DOHH2 (cell line): ENCODE results near the gene SMC1B.

ENCODE experiments used
- CTCF ChIP-seq: fragments of 200-600 bp; sonication (generic); IDR thresholded peaks from one replicate; pipeline ENCODE4 v1.5.1; 2014; ENCODE audit warnings: antibody characterized with exemption, mild to moderate bottlenecking, low read depth, low read length; ENCODE audit not compliant: poor library complexity, severe bottlenecking
- EZH2phosphoT487 ChIP-seq: fragments of 200-600 bp; sonication (generic); IDR thresholded peaks from 2 replicates; pipeline ENCODE4 v1.6.1; 2017; ENCODE audit warnings: borderline replicate concordance, mild to moderate bottlenecking, antibody characterized with exemption, low read length, moderate library complexity, mixed read lengths

- no peak for TF ChIP-seq CTCF
- no peak for TF ChIP-seq EZH2phosphoT487
Observed at GRCh38 chr22:45425101-45425500, 11.7 kb upstream of the SMC1B start.
